HepG2 (cell line): ENCODE measurements around the gene GALK2. TPM values are rescaled to one million over a fixed set of nuclear protein-coding genes. Genes with fewer than 3 reads are reported as not detected.

Experiments used
- AGO1 ChIP-seq: fragments of 200-400 bp; formaldehyde crosslinking; IDR thresholded peaks from 2 replicates; pipeline ENCODE4 v1.6.1; 2017; ENCODE audit warnings: mild to moderate bottlenecking, low read depth, low read length, moderate library complexity; ENCODE audit not compliant: poor library complexity, severe bottlenecking
- CEBPB ChIP-seq: IDR thresholded peaks from 2 replicates; pipeline ENCODE4 v1.6.1; 2011; ENCODE audit warnings: low read depth, low read length, improper control_type of control experiment, borderline replicate concordance
- ELF4 ChIP-seq: sonication (generic); formaldehyde crosslinking; IDR thresholded peaks from 2 replicates; pipeline ENCODE4 v1.5.0; 2020; ENCODE audit warnings: missing genetic modification reagents, mild to moderate bottlenecking, moderate library complexity, borderline replicate concordance
- FLYWCH1 ChIP-seq: sonication (generic); formaldehyde crosslinking; IDR thresholded peaks from 2 replicates; pipeline ENCODE4 v1.8.1; 2023; ENCODE audit warnings: mild to moderate bottlenecking, missing genetic modification reagents
- NR2F1 ChIP-seq, 2 experiments: fragments of 450-650 bp in 1 of 2; formaldehyde crosslinking in 1 of 2; IDR thresholded peaks; 2 replicates each; pipeline versions ENCODE4 v1.5.0 to v1.6.1; 2016 to 2020; ENCODE audit warnings: mild to moderate bottlenecking in 1 of 2, missing compliant biosample characterization in 1 of 2, missing genetic modification reagents in 1 of 2, moderate library complexity in 1 of 2
- PHF21A ChIP-seq: sonication (generic); formaldehyde crosslinking; IDR thresholded peaks from 2 replicates; pipeline ENCODE4 v1.5.0; 2020; ENCODE audit warnings: mild to moderate bottlenecking, missing genetic modification reagents
- SOX5 ChIP-seq: IDR thresholded peaks from 2 replicates; pipeline ENCODE4 v1.6.1; 2016; ENCODE audit warnings: borderline replicate concordance
- SP4 ChIP-seq: sonication (generic); formaldehyde crosslinking; IDR thresholded peaks from 2 replicates; pipeline ENCODE4 v1.8.1; 2023; ENCODE audit warnings: mild to moderate bottlenecking, missing genetic modification reagents
- THAP11 ChIP-seq: IDR thresholded peaks from 2 replicates; pipeline ENCODE4 v1.6.1; 2016; ENCODE audit warnings: missing biosample characterization, missing genetic modification reagents
- ZBTB39 ChIP-seq: sonication (generic); formaldehyde crosslinking; IDR thresholded peaks from 2 replicates; pipeline ENCODE4 v1.5.0; 2020; ENCODE audit warnings: missing genetic modification reagents
- ZBTB7A ChIP-seq: sonication (generic); formaldehyde crosslinking; IDR thresholded peaks from 2 replicates; pipeline ENCODE4 v1.8.0; 2022; ENCODE audit warnings: mild to moderate bottlenecking, missing genetic modification reagents
- ZBTB8A ChIP-seq: sonication (generic); formaldehyde crosslinking; IDR thresholded peaks from 2 replicates; pipeline ENCODE4 v1.4.0; 2020; ENCODE audit warnings: mild to moderate bottlenecking, low read depth, missing genetic modification reagents, borderline replicate concordance
- ZKSCAN5 ChIP-seq: sonication (generic); formaldehyde crosslinking; IDR thresholded peaks from 2 replicates; pipeline ENCODE4 v1.5.1; 2020; ENCODE audit warnings: mild to moderate bottlenecking, missing genetic modification reagents
- ZNF564 ChIP-seq: sonication (generic); formaldehyde crosslinking; IDR thresholded peaks from 2 replicates; pipeline ENCODE4 v1.8.1; 2023; ENCODE audit warnings: mild to moderate bottlenecking, missing genetic modification reagents
- ZNF772 ChIP-seq: sonication (generic); formaldehyde crosslinking; IDR thresholded peaks from 2 replicates; pipeline ENCODE4 v1.5.0; 2020; ENCODE audit warnings: mild to moderate bottlenecking, missing genetic modification reagents
- ZNF879 ChIP-seq: sonication (generic); formaldehyde crosslinking; IDR thresholded peaks from 2 replicates; pipeline ENCODE4 v1.8.1; 2023; ENCODE audit warnings: missing genetic modification reagents
- ZSCAN12 ChIP-seq: sonication (generic); formaldehyde crosslinking; IDR thresholded peaks from 2 replicates; pipeline ENCODE4 v1.9.0; 2021; ENCODE audit warnings: mild to moderate bottlenecking, missing genetic modification reagents
- ZSCAN9 ChIP-seq: IDR thresholded peaks from 2 replicates; pipeline ENCODE4 v1.6.1; 2016; ENCODE audit warnings: borderline replicate concordance
- polyA plus RNA-seq, 8 experiments: library from polyadenylated mRNA; depleted of rRNA in 3 of 8; stranded (reverse) in 7 of 8; unstranded in 1 of 8; fragments of >200 nt; fragmentation: Illumina TruSeq in 4 of 8; extraction: Trizol in 4 of 8; gene quantifications; 2 replicates each; pipeline versions ENCODE4 v1.2.1 to v1.2.3, GENCODE V29; 2011 to 2016; ENCODE audit warnings: low read depth in 4 of 8, missing spikeins in 1 of 8, mixed read lengths in 1 of 8; ENCODE audit not compliant: insufficient read depth in 1 of 8
- total RNA-seq, 5 experiments: library from RNA; depleted of rRNA; stranded (reverse); fragments of >200 nt; fragmentation: Illumina TruSeq; extraction: Trizol; gene quantifications; 2 replicates each; pipeline ENCODE4 v1.2.3, GENCODE V29; 2016; ENCODE audit warnings: low read depth in 1 of 5
- TF ChIP-seq, protein P1 (sequence below): IDR thresholded peaks from 2 replicates; pipeline ENCODE4 v1.6.1; 2016; ENCODE audit warnings: low read depth, missing genetic modification reagents, missing compliant biosample characterization
- TF ChIP-seq, protein P2 (sequence below): sonication (generic); formaldehyde crosslinking; IDR thresholded peaks from 2 replicates; pipeline ENCODE4 v1.5.1; 2020; ENCODE audit warnings: missing genetic modification reagents, mild to moderate bottlenecking, borderline replicate concordance

The GALK2 gene
- total and polyA plus RNA-seq, 2 of the 13 experiments (the other 11 are each of a cell fraction or from before 2014, with no cell fraction given) = 17.6 to 32.8 TPM

GRCh38 chr15:49155110-49155833 is 14.8 kb upstream of the GALK2 start, which contains the start of gene COPS2 (continued):
- TF ChIP-seq, protein P1, sequence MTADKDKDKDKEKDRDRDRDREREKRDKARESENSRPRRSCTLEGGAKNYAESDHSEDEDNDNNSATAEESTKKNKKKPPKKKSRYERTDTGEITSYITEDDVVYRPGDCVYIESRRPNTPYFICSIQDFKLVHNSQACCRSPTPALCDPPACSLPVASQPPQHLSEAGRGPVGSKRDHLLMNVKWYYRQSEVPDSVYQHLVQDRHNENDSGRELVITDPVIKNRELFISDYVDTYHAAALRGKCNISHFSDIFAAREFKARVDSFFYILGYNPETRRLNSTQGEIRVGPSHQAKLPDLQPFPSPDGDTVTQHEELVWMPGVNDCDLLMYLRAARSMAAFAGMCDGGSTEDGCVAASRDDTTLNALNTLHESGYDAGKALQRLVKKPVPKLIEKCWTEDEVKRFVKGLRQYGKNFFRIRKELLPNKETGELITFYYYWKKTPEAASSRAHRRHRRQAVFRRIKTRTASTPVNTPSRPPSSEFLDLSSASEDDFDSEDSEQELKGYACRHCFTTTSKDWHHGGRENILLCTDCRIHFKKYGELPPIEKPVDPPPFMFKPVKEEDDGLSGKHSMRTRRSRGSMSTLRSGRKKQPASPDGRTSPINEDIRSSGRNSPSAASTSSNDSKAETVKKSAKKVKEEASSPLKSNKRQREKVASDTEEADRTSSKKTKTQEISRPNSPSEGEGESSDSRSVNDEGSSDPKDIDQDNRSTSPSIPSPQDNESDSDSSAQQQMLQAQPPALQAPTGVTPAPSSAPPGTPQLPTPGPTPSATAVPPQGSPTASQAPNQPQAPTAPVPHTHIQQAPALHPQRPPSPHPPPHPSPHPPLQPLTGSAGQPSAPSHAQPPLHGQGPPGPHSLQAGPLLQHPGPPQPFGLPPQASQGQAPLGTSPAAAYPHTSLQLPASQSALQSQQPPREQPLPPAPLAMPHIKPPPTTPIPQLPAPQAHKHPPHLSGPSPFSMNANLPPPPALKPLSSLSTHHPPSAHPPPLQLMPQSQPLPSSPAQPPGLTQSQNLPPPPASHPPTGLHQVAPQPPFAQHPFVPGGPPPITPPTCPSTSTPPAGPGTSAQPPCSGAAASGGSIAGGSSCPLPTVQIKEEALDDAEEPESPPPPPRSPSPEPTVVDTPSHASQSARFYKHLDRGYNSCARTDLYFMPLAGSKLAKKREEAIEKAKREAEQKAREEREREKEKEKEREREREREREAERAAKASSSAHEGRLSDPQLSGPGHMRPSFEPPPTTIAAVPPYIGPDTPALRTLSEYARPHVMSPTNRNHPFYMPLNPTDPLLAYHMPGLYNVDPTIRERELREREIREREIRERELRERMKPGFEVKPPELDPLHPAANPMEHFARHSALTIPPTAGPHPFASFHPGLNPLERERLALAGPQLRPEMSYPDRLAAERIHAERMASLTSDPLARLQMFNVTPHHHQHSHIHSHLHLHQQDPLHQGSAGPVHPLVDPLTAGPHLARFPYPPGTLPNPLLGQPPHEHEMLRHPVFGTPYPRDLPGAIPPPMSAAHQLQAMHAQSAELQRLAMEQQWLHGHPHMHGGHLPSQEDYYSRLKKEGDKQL = no peak
- TF ChIP-seq AGO1 (peak; percentile 55), ZBTB7A (CRISPR knock-in tag) (no peak), ZNF564 (0 out of 2 replicates have a peak, but pooled peaks have one; percentile 51), ZKSCAN5 (CRISPR knock-in tag) (no peak), ZBTB8A (CRISPR knock-in tag) (no peak; the same call in 1 of the 2 replicates), ZSCAN12 (CRISPR knock-in tag) (no peak), SOX5 (CRISPR knock-in tag) (peak; percentile 54; the same call in 1 of the 2 replicates), NR2F1 (CRISPR knock-in tag; IDR thresholded peaks at IDR 0.05) (no peak; a peak in 1 of 4 replicates), SP4 (peak; percentile 54; the same call in 1 of the 2 replicates), ZBTB39 (CRISPR knock-in tag) (no peak), THAP11 (CRISPR knock-in tag) (peak; percentile 96), CEBPB (no peak), ZNF772 (CRISPR knock-in tag) (peak; percentile 86), ZSCAN9 (CRISPR knock-in tag) (peak; percentile 58; the same call in 1 of the 2 replicates), FLYWCH1 (CRISPR knock-in tag) (no peak), ZNF879 (0 out of 2 replicates have a peak, but pooled peaks have one; percentile 65), ELF4 (CRISPR knock-in tag) (0 out of 2 replicates have a peak, but pooled peaks have one; percentile 48), PHF21A (CRISPR knock-in tag) (peak; percentile 88)
- TF ChIP-seq, protein P2, sequence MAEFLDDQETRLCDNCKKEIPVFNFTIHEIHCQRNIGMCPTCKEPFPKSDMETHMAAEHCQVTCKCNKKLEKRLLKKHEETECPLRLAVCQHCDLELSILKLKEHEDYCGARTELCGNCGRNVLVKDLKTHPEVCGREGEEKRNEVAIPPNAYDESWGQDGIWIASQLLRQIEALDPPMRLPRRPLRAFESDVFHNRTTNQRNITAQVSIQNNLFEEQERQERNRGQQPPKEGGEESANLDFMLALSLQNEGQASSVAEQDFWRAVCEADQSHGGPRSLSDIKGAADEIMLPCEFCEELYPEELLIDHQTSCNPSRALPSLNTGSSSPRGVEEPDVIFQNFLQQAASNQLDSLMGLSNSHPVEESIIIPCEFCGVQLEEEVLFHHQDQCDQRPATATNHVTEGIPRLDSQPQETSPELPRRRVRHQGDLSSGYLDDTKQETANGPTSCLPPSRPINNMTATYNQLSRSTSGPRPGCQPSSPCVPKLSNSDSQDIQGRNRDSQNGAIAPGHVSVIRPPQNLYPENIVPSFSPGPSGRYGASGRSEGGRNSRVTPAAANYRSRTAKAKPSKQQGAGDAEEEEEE (CRISPR knock-in tag) = 0 out of 2 replicates have a peak, but pooled peaks have one; percentile 21
